ENCODE results near the gene YES1. TPM values are rescaled to one million over a fixed set of nuclear protein-coding genes. Genes with fewer than 3 reads are reported as not detected.

YES1 gene
- total and polyA plus RNA-seq, 2 of the 8 experiments (the other 6 are each of a cell fraction or from before 2014, with no cell fraction given), result 14.8 to 94.3 TPM

DNA sequence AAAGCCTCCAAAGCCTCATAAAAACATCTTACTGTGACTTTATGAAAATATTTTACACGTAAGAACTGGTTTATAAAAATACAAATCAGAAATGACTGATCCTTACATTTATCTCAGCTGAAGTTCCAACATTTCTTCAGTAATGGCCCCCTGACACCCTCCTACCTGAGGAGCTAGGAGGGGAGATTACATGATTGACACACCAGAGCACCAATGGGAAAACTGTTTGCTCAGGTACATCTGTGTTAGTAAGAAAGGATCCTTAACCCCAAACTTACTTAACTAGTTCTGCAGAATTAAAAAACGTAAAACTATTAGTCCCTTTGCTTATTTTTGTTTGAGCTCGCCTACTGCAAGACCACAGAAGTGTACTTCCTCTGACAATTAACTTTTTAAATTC, 126.6 kb downstream of the YES1 start:
- Histone ChIP-seq H3K27me3 (replicated peaks in 1 of 4; ENCODE audit: control insufficient read depth in 3 of 4, extremely low read depth in 1 of 4, insufficient read depth in 3 of 4, low read length in 3 of 4) (peaks cover 0 to 4% (median 0%) of the 10 kb centered on the region in 4 experiments; a peak in 3 of 7 replicates), H3K18ac (ENCODE audit: extremely low read depth, low read length) (no peak overlapping the region), H3K4me1 (replicated peaks in 1 of 4; ENCODE audit: control insufficient read depth in 3 of 4, insufficient read depth in 4 of 4, low read length in 3 of 4) (peaks cover 7 to 19% (median 11%) of the 10 kb centered on the region in 4 experiments), H2BK15ac (ENCODE audit: low read length) (no peak overlapping the region), H3K79me2 (ENCODE audit: control insufficient read depth in 1 of 2, insufficient read depth in 2 of 2, low read length in 2 of 2) (no peaks in the 10 kb centered on the region), H4K91ac (replicated peaks; ENCODE audit: insufficient read length, low read length) (no peak overlapping the region), H2BK12ac (ENCODE audit: low read depth, low read length) (no peak overlapping the region), H2AFZ (ENCODE audit: low read length) (no peak overlapping the region), H3K4ac (replicated peaks; ENCODE audit: insufficient read length, low read depth, low read length) (no peak overlapping the region), H2BK5ac (ENCODE audit: low read depth, low read length) (no peak overlapping the region), H3K56ac (replicated peaks; ENCODE audit: insufficient read length, low read depth, low read length) (no peak overlapping the region), H3K4me3 (ENCODE audit: extremely low read depth in 1 of 4, insufficient read depth in 2 of 4, low read depth in 3 of 4, low read length in 4 of 4) (peak overlapping the region in 1 of 4 experiments; percentile 7; a peak in 3 of 8 replicates), H2BK20ac (ENCODE audit: low read length) (no peak overlapping the region), H3K4me2 (ENCODE audit: insufficient read depth in 1 of 2, low read depth in 2 of 2, low read length in 2 of 2) (peak overlapping the region; percentile 35 to 47; a peak in 2 of 4 replicates), H3K79me1 (ENCODE audit: low read depth, low read length) (no peaks in the 10 kb centered on the region), H3K9ac (replicated peaks in 1 of 4; ENCODE audit: extremely low read depth in 1 of 4, low read depth in 3 of 4, low read length in 3 of 4) (no peak overlapping the region), H3K27ac (ENCODE audit: low read depth, low read length) (no peak overlapping the region), H3K23me2 (ENCODE audit: low read depth, low read length) (peaks cover 2% of the 10 kb centered on the region; the same call in 1 of the 2 replicates), H3K14ac (ENCODE audit: insufficient read length) (no peak overlapping the region), H4K20me1 (replicated peaks in 1 of 2; ENCODE audit: control insufficient read depth in 1 of 2, insufficient read depth in 2 of 2, low read length in 2 of 2) (peaks cover 4 to 9% of the 10 kb centered on the region in 2 experiments), H3K36me3 (ENCODE audit: control insufficient read depth in 2 of 4, insufficient read depth in 4 of 4, low read length in 3 of 4) (peaks cover 6 to 22% (median 15%) of the 10 kb centered on the region in 4 experiments; a peak in 7 of 8 replicates), H2BK120ac (replicated peaks; ENCODE audit: low read depth, low read length) (no peak overlapping the region), H4K5ac (ENCODE audit: insufficient read length, low read depth, low read length) (no peak overlapping the region), H3K9me3 (ENCODE audit: insufficient read depth in 2 of 2, low read depth in 1 of 2, low read length in 1 of 2) (no peaks in the 10 kb centered on the region), H3K23ac (ENCODE audit: insufficient read length) (no peak overlapping the region), H2AK5ac (ENCODE audit: low read depth, low read length) (no peak overlapping the region), H4K8ac (ENCODE audit: extremely low read depth, insufficient read depth, low read length) (no peak overlapping the region)
- 72% methylated on average over 3 of the region's 3 CpGs; no CpG with 5 or more reads in 1 of the 2 experiments for WGBS, 2 experiments (ENCODE audit: extremely low coverage in 1 of 2, insufficient coverage in 1 of 2, insufficient read length in 1 of 2, insufficient replicate concordance in 2 of 2, low coverage in 1 of 2, low lambda C conversion rate in 2 of 2, missing lambda C conversion rate in 1 of 2)
- ChIA-PET POLR2A (ENCODE audit: partially characterized antibody) (interaction anchor here (0.6 to 1.3 kb wide), 4 partner anchors 18 to 418 kb away, joined by 3 to 6 read pairs (median 3); partner anchors contain the start of gene THOC1), CTCF (ENCODE audit: partially characterized antibody) (interaction anchor here (0.6 to 2.4 kb wide), 8 partner anchors 10 to 624 kb away, joined by 3 to 15 read pairs (median 4); partner anchors contain the start of gene ENOSF1)
- DNase-seq (ENCODE audit: low read depth in 1 of 2, low spot score in 2 of 2) (no peak), FAIRE-seq (no peak)
- TF ChIP-seq EZH2 (IDR thresholded peaks at IDR 0.05; ENCODE audit: low read depth, low read length, severe bottlenecking) (no peak), KDM1A (IDR thresholded peaks at IDR 0.05; ENCODE audit: borderline replicate concordance, low read length) (no peak), CHD1 (IDR thresholded peaks at IDR 0.05; ENCODE audit: low read depth, low read length) (no peak), SP2 (IDR thresholded peaks at IDR 0.05; ENCODE audit: low read length) (peak; percentile 23; the same call in 1 of the 2 replicates), POLR2AphosphoS5 (IDR thresholded peaks at IDR 0.05; ENCODE audit: low read depth, low read length) (no peak), PHF8 (conservative IDR thresholded peaks at IDR 0.05; ENCODE audit: low read depth, low read length) (no peak), CBX5 (IDR thresholded peaks at IDR 0.05; ENCODE audit: low read depth, low read length) (no peak), TBP (IDR thresholded peaks at IDR 0.05; ENCODE audit: low read depth, low read length) (no peak), RFX5 (IDR thresholded peaks at IDR 0.05; ENCODE audit: borderline replicate concordance, low read depth, low read length) (no peak), NANOG (IDR thresholded peaks at IDR 0.05; ENCODE audit: insufficient read depth, low read depth, low read length, poor library complexity, severe bottlenecking) (no peak), RAD21 (IDR thresholded peaks at IDR 0.05 in 1 of 2, conservative IDR thresholded peaks at IDR 0.05 in 1 of 2; ENCODE audit: low read depth in 2 of 2, low read length in 2 of 2) (no peak), KDM4A (IDR thresholded peaks at IDR 0.05; ENCODE audit: low read depth, low read length, severe bottlenecking) (no peak)
- TF ChIP-seq, protein P1, sequence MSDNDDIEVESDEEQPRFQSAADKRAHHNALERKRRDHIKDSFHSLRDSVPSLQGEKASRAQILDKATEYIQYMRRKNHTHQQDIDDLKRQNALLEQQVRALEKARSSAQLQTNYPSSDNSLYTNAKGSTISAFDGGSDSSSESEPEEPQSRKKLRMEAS (IDR thresholded peaks at IDR 0.05), result no peak
